Astrocyte of the cerebellum (primary cell): ENCODE results near the gene PRLH.

Experiments
- DNase-seq: peaks from one replicate; pipeline ENCODE4 v3.0.0-alpha.2; 2011; ENCODE audit warnings: low read depth
- H3K4me3 ChIP-seq: 2 replicates; pipeline ENCODE4 v1.5.1; 2011; ENCODE audit warnings: mild to moderate bottlenecking, low read depth, low read length, moderate library complexity
- in situ Hi-C: cut with HindIII; loops from 2 replicates; pipeline ENCODE4 v1.10.0; 2017; ENCODE audit warnings: low sequenced_read_pairs
- TF ChIP-seq, protein P1 (sequence below): IDR thresholded peaks from 2 replicates; pipeline ENCODE4 v1.5.1; 2012; ENCODE audit warnings: low read length, low read depth, moderate library complexity, mild to moderate bottlenecking; ENCODE audit errors: missing control alignments

Gene PRLH

DNA sequence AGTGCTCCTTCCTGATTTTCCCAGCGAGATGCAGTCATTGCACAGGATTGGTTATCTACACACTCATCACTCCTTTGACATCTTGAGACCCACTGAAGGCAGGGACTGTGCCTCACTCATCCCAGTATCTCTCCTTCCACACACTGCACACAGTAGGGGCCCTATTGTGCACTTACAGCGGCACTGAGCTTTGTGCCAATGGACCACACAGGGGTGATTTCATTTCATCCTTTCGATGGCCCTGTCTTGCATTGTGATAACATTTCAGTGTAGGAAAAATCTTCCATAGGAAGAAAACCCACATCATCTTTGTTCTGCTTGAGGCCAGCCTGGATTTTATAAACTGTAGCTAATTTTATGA lies 50.0 kb downstream of the PRLH start:
- in situ Hi-C loops = no loop called here

More for the DNA sequence above, 50.0 kb downstream of the PRLH start:
- TF ChIP-seq, protein P1, sequence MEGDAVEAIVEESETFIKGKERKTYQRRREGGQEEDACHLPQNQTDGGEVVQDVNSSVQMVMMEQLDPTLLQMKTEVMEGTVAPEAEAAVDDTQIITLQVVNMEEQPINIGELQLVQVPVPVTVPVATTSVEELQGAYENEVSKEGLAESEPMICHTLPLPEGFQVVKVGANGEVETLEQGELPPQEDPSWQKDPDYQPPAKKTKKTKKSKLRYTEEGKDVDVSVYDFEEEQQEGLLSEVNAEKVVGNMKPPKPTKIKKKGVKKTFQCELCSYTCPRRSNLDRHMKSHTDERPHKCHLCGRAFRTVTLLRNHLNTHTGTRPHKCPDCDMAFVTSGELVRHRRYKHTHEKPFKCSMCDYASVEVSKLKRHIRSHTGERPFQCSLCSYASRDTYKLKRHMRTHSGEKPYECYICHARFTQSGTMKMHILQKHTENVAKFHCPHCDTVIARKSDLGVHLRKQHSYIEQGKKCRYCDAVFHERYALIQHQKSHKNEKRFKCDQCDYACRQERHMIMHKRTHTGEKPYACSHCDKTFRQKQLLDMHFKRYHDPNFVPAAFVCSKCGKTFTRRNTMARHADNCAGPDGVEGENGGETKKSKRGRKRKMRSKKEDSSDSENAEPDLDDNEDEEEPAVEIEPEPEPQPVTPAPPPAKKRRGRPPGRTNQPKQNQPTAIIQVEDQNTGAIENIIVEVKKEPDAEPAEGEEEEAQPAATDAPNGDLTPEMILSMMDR = no peak
- H3K4me3 ChIP-seq = no peak overlapping the region
- no peak for DNase-seq
